Daoy (cell line): ENCODE data around the gene ITGA1. TPM values are rescaled to one million over a fixed set of nuclear protein-coding genes. Genes with fewer than 3 reads are reported as not detected.

Source experiments
- DNase-seq: peaks from one replicate; pipeline ENCODE4 v3.0.0-alpha.2; 2015; ENCODE audit warnings: low read depth
- total RNA-seq: library from RNA; depleted of rRNA; stranded (reverse); fragments of >200 nt; shearing (Covaris generic); gene quantifications from 2 replicates; pipeline ENCODE4 v1.2.3, GENCODE V29; 2014; rRNA removed

ITGA1 gene
- total RNA-seq, 1 experiment from 2014 or later, result 7.6 TPM

DNA sequence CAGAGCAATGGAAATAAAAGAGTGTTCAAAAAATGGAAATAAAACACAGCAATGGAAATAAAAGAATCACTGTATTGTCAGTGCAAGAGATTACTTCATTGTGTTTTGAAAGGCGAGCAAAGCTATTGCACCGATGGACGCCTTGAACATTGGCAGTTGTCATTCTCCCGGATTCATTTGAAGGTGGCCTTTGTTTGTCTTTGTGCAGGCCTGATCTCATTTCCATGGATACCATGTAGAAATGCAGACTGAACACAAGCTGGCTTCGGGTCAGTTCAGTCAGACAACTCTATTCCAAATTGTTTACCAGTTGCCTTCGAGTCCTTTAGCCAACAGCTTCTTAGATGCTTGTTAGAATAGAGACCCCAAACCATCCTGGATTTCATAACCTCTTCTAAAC lies 209.7 kb downstream of the ITGA1 start:
- DNase-seq, result no peak

- no peak for DNase-seq
These were observed 211.0 kb downstream of the ITGA1 start for GRCh38 chr5:52998552-52999313.

GRCh38 chr5:52999344-52999949 lies 211.7 kb downstream of the ITGA1 start:
- DNase-seq, result no peak

GRCh38 chr5:53001541-53001940 lies 213.8 kb downstream of the ITGA1 start:
- DNase-seq, result no peak

GRCh38 chr5:53002491-53002890 lies 214.8 kb downstream of the ITGA1 start:
- no peak for DNase-seq

- no peak for DNase-seq
These were observed 215.4 kb downstream of the ITGA1 start for GRCh38 chr5:53003144-53003543.

DNA sequence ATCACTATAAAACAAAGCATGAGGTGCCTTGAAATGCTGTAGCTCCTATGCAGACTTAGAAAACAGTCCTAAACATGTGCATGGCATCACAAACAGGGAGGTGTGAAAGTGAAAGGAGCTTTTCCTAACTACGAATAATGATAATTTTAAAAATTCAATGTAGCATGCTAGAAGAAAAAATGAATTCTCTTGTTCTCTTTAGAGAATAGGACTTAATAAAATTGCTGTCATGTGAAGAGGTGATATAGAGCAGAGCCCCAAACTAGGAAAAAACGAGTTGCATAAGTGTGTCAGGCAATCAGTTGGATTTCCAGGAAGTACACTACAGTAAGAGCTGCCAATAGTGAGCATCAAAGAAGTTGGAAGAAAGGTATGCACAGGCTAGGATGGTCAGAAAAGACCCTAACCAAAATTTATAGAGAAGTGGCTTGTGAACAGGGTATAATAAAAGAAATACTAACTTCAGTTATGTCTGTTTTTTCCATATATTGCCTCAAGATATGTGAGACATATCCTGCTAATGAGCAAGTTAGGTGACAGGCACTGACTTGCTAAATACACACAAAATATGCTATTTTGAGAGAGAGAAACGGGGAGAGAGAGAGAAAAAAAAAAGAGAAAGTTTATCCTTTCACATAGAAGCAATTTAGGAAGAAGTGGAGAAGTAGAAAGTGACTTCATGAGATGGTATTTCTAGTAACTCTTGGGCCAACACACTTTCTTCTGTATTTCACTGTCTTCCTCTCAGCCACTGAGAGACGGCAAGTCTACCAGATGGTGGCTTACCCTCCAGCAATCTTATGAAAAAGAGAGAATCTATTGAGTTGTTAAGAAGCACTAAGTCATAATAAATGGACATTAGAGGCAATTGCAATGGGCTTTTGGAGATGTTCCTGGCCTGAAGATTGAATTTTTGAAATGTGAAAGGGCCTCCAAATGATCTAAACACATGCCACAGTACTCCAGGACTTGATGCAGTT lies 219.5 kb downstream of the ITGA1 start:
- no peak for DNase-seq

GRCh38 chr5:53008751-53009150 lies 221.0 kb downstream of the ITGA1 start:
- DNase-seq, result peak; percentile 78

Other genes with a start within 250 kb of the ITGA1 start
- 26.4 and 28.1 TPM in 2 replicates for gene PELO, start within 50 bp of the ITGA1 start, total RNA-seq
- gene ITGA2, start 201.4 kb downstream of the ITGA1 start, total RNA-seq, result 27.4 and 32.0 TPM in 2 replicates